ENCODE data around the gene TNNC1.

TNNC1 gene

DNA sequence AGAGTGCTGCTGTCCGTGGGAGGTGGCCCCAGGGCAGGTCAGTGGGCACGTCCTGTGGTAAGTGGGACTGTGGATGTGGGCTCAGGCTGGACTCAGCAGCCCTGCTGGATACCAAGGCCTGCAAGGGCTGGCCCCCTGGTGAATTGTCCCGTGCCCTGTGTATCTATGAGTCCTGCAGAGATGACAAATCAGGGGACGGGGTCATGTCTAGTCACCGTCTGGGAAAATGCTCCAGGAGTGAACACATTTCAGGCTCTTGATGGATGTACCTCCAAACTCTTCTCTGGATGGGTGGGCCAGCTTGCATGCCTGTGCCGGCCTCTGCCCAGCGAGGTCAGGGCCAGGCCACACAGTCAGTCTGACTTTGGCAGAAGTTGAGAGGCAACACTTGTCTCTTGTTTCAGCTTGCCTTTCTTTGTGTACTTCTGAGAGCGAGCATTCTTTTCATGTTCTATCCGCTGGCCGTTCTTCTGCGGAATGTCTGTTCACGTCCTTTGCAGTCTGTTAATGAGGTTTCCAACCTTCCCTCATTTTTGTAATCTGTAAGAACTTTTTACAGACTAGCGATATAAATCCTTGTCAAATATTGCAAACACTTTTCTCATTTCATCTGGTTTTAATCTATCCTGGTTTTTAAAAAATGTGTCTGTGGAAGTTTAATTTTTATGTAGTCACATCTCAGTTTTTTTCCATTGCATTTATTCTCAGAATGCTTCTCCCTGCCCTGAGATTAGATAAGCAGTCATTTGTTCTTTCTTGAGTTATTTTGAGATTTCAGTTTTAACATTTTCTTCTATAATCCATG lies 29.9 kb upstream of the TNNC1 start:
- DNase-seq: no peak

DNA sequence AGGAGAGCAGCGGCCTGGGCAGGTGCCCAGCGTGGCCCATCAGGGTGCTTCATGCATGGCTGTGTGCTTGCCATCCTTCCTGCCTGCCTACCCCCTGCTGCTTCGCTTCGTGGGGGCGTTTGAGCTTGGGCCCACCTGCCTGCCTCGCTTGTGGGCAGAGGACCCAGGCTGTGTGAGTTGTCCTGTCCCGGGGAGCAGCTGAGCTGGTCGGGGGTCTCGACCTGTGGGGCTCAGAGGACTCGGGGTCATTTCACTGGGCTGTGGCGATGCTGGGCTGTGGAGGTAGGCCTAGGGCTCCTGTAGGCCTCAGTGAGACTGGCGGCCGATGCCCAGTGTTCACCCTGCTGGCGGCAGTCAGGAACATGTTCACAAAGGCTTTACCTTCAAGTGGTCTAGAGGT lies 29.2 kb upstream of the TNNC1 start:
- no peak for DNase-seq

DNA sequence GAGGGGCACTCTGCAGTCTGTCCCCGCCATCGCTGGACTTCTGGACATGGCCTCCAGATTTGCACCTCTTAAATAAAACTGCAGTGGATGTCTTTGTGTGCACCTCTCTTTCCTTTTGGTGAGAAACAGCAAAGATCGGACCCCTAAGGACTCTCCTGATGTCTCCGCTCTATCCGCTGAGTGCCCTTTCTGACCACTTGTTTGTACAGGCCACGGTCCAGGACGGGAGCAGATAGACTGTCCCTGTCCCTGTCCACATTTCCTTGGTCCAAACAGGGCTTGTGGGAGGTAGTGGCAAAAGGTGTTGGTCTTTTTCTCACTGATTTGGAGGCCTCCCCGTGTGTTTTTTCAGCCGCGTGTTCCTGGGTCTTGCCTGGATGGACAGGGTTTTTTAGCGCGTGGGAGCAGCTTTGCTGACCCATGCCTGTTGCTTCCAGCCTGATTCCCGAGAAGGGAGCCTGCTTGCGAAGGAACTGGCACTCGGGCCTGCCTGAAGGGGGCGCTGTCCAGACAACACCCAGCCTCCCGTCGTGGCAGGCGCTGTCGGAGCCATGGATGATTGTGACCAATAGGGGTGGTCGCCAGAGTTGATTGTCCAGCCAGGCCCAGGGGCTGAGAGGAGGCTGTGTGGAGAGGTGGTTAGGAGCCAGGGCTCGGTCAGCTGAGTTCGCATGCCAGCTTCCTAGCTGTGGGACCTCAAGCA lies 28.1 kb upstream of the TNNC1 start:
- no peak for DNase-seq

DNA sequence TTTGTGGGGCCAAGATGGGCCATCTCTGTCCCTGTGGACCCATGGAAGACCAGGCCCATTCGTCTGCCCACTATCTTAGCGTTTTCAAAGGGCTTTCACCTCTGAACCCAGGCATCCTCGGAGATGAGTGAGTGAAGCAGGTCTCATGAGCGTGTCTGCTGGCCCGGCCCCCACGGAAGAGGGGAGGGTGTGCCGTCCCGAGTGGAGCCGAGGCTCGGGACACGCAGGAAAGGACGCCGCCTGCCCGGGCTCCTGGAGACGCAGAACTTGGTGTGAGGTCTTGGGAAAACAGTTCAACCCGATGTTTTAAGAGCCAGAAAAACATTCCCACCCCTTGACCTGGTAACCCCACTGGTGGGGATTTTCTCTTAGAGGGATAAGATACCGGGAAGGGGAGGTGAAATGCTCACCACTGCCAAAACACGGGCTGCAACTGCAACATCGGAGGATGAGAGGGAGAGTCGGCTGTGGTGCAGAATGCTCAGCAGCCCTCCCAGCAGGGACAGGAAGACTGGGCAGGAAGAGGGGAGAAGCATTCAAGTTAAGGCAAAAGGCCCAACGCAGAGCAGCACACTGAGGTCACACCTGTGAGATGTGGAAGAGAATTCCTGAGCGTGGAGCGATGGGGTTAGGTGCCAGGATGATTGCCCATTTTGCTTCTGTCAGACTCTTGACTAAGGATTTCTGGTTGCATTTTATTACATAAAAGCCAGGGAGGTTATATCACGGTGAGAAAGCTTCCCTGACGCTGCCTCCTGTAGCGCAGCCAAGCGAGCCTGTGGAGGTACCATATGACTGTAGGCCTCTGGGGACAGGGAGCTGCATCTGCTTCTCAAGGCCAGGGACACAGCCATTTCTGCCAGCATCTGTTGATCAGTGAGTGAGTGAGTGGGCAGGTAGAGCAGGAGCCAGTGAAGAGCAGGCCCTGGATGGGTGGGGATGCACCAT lies 27.2 kb upstream of the TNNC1 start:
- no peak for DNase-seq

DNA sequence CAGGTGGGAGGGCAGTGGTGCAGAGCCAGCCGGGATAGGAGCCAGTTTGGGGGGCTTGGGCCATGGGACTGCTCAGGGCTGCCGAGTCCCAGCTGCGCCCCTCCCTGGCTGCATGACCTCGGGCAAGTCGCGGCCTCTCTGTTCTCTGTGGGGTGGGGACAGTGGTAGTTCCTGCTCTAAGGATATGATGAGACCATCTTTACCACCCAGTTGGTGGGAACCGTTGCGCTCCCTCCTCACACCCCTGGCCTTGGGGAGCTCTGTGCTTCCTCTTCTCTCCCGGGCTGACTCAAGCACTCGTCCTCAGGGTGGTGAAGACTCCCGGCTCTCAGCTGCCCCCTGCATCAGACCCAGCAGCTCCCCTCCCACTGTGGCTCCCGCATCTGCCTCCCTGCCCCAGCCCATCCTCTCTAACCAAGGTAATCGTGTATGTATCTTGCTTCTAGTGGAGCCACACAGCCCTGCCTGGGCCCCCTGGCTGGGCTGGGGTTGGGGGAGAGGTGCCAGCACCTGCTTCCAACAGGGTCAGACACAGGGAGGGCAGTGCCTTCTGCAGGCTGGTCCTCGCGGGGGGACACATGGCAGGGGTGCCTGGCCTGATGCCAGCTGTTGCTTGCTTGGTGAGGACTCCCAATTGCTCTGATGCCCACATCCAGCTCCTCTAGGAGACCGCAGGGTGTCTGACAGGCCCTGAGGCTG lies 26.2 kb upstream of the TNNC1 start:
- DNase-seq: no peak

DNA sequence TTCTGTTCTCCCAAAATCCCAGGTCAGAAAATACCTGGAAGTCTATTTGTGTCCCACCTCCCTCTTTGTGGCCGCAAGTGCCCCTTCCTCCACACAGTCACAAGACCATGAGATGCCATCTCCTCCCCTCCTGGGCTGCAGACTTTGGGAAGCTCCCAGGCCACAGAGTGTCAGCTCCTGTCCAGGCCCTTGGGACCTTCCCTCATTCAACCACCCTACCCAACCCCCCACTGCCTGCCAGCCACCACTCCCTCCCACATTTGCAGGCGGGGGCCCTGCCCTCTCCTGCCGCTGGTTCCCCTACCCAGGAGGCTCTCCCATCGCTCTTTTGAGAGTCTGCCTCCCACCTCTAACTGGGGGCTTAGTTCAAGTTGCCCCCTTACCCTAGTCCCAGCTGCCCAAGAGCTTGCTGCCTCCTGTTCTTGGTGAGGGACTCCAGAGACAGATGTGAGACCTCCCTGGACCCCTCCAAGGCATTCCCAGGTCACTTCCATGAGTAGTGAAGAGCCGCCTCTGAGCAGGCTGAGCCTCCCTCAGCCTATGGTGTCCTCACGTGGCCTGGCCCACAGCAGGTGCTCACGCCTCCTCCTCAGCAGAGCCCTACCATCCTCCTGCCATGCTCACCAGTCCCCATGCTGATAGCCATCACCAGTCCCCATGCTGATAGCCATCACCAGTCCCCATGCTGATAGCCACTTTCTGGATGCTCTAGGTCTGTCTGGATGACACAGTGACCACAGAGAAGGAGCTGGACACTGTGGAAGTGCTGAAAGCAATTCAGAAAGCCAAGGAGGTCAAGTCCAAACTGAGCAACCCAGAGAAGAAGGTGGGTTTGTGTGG lies 25.4 kb upstream of the TNNC1 start:
- DNase-seq: no peak

DNA sequence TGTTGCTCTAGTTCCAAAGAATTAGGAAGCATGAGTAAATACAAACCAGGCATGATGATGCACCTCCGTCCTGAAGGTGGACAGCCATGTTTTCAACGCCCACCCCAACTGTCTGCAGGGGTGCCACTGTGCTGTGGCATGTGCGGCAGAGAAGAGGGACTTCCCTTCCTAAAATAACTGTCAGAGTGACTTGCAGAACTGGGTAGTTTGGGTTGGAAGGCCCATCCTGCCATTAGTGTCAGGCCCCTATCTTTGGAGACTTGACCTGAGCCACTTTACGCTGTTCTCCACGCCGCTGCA lies 23.9 kb upstream of the TNNC1 start:
- DNase-seq: no peak

DNA sequence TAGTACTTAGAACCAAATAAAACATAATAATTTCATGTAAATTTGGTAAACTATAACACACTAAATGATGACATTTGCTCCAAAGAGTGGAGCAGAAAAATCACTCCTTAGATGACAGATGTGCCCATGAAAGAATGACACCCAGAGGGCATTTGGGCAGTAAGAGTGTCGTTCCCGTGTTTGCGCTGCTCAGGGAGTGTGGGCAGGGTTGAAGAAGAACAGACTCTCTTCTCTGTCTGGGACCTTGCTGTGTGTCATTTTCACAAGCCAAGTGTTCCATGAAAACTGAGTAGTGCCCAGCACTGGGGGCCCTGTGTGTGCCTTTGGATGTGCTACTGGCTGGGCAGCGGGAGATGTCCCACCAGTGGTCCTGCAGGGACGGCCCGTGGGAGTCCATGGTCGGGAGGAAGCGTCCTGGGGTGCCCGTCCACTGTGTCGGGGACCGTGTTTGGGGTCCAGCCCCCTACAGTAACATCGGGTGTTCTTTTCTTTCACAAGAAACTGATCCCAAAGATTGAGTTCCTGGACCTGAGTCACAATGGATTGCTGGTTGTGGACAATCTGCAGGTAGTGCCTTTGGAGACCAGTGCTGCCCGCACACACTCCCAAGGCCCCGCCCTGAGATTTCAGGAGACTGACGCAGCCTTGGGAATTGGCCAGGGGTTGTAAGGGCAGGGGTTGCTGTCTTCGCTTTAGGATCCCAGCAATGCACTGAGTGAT lies 23.4 kb upstream of the TNNC1 start:
- DNase-seq: no peak

DNA sequence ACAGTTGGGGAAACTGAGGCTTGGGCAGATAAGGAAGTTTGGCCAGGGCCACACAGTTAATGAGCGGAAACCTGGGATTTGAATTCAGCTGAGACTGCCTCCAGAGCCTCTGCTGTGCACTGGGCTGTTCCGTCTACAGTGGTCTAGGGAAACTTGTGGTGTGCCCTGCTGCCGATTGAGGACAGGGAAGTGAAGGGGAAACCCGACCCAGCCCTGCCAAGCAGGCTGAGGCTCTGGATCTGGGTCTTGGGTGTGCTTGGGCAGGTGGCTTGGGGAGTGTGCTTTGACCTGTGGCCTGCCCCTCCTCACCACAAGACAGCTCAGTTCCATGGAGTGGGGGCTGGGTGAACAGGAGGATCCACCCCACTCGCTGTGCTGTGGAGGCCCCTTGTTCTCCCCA lies 19.2 kb upstream of the TNNC1 start:
- DNase-seq: no peak

DNA sequence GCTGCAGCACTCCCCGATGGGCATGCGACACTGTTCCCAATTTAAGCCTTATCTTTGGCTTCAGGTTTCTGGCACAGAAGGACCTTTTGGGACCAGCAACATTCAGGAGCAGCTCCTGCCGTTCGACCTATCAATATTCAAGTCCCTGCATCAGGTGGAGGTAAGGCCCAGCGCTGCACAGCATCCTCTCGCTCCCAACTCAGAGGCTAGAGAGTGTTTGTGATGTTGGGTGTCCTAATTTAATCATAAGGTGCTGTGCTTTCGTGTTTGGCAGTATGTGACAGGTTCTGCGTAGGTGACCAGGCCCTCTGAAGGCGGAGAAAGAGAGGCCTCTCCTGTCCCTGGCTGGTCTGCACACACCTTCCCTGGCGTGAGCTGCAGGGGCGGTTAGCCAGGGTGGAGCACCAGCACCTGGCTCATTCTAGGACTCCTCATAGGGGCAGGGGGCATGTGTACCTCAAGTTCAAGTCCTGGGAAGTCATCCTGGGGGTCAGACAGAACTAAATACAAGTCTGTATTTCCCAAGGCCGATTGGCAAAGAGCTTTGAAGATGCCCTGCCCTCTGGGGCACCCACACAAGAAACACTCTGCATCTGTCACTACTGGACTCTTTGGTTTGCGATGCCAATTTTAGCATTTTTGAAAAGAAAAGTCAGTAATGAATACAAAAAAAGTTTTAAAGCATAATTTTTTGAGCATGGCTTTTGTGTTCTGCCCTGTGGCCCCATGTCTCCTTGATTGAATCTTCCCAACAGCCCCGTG lies 18.6 kb upstream of the TNNC1 start:
- DNase-seq: no peak

DNA sequence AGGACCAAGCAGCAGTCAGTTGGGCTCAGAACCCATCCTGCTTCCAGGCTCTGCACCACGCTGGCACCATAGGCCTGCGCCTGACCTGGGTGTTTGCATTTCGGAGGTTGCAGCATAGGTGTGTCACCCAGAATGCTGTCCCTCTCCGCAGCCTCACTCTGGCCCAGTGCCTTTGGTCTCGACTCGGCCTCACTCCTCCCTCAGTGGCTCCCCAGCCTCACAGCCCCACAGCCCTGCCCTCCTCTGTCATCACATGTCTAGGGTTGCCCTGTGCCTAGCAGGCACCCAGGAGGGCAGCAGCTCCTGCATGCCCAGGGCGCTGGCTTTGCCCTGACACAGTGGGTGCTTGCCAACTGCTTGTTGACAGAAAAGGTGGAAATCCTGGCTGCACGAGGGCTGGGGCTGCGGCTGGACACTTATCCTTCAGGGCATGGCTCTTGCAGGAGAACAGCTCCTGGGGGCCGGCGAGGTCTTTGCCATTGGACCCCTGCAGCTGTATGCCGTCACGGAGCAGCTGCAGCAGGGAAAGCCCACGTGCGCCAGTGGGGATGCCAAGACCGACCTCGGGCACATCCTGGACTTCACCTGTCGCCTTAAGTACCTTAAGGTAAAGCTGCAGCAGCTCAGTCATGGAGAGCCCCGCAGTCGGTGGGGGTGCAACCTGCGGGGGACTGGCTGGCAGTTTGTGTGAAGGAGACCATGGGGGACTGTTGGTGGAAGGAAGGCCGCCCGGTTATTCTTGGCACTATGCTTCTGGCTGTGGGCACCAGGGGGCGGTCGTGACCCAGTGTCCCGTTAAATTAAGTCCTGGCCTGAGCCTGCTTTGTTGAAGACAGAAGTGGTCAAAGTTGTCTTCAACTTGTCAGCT lies 17.8 kb upstream of the TNNC1 start:
- peak; percentile 77 for DNase-seq

DNA sequence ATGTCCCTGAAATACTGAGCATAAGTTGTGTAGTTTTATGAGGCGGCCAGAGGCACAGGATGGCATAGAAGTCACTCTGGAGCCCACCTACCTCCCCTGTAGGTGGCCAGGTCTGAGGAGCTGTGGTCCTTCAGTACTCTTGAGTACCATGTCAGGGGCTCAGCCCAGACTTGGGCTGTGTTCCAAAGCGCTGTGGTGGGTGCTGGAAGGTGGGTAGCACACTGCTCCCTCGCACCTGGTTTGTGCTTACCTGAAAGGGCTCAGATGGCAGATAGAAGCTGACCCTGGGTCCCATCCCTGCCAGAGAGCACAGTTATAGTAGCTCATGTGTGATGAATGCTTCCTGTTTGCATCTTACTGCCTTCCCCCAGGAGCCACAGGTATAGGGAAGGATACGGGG lies 17.1 kb upstream of the TNNC1 start:
- DNase-seq: no peak

DNA sequence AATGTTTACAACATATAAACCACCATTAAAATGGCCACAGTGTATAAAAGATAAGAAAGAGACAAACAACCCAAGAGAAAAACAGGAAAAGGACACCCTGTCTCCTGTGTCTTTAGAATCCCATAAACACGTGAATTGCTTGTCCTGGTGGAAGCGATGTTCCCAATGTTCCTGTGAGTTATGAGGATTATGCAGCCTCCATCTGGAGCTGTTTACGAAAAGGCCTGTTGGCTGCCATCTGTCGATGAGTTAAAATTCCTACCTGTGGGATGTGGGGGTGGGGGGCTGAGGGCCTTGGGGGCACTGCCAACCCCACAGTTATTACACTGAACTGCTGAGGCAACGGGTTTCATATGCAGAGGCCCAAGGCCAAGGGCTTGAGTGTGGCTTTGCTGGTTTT lies 15.2 kb upstream of the TNNC1 start:
- DNase-seq: no peak

DNA sequence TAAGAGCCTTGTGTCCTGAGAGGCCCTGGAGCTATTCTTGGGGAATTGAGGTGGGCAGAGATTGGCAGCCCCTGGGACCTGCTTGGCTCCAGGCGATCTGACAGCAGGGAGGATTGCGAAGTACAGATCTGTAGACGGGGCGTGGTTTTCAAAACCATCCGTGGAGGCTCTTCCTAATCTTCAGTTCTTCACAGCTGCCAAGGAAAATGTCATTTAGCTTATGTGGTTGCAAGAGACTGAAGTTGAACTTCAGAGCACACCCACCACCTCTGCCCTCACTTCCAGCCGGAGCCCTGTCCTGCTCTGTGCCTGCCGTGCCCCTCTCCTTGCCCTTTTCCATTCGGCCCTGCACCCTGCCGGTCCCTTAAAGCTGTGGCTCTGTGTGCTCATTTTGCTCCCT lies 14.5 kb upstream of the TNNC1 start:
- peak; percentile 86 for DNase-seq

DNA sequence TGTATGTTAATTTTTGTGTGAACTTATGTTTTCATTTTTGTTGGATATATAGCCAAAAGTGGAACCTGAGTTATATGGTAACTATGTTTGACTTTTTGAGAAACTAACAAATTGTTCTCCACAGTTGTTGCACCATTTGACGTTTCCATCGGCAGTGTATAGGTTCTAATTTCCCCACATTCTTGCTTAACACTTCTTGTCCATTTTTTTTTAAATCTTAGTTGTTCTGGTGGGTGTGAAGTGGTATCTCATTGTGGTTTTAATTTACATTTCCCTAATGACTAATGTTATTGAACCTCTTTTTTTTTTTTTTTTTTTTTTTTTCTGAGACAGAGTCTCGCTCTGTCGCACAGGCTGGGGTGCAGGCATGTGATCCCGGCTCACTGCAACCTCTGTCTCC lies 9.6 kb upstream of the TNNC1 start:
- peak; percentile 28 for DNase-seq

DNA sequence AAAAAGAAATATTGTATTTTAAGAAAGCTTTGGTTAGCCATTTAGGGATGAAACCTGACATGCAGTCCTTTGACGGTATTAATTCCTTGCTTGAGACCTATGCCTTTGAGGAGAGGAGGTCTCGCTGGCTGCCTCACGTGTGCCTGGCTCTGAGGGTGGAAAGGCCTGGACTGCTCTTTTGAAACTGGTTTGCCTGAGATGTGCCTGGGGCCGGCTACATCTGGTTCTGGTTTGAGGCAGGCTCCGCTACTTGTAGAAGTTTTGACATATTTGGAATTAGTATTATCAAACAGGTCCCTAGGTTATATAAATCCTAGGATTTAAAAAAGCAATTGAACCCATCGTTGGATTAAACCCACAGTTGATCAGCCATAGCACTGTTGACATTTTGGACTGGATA lies 8.0 kb upstream of the TNNC1 start:
- DNase-seq: no peak

DNA sequence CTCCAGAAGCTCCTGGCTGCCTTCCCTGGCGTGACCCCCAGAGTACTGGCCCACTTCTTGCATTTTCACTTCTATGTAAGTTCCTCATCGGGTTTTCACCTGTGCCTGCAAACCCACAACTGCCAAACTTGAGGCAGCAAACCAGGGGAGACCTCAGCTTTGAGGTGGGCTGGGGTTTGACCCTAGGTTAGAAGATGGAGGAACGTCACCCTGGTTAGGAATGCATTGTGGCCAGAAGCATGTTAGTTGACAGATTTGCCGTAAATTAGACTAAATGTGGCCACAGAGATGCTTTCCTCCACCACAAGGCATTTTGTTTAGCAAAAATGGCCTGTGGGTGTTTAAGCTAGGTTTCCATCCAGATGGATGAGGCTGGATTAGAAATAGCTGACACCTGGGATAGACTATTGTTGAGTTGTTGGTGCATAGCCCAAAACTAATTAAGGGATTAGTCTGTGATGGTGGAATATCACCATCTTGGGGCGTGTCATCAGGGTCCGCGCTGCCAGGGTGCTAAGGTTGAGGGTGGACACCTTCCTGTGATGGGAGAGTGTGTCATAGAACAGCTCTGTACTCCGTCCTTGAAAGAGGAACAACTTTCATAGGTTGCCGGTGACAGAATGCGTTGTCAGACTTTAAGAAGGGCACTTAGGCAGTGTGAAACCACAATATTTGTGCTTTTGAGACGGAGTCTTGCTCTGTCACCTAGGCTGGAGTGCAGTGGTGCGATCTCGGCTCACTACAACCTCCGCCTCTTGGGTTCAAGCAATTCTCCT lies 5.1 kb upstream of the TNNC1 start:
- DNase-seq: peak; percentile 35

DNA sequence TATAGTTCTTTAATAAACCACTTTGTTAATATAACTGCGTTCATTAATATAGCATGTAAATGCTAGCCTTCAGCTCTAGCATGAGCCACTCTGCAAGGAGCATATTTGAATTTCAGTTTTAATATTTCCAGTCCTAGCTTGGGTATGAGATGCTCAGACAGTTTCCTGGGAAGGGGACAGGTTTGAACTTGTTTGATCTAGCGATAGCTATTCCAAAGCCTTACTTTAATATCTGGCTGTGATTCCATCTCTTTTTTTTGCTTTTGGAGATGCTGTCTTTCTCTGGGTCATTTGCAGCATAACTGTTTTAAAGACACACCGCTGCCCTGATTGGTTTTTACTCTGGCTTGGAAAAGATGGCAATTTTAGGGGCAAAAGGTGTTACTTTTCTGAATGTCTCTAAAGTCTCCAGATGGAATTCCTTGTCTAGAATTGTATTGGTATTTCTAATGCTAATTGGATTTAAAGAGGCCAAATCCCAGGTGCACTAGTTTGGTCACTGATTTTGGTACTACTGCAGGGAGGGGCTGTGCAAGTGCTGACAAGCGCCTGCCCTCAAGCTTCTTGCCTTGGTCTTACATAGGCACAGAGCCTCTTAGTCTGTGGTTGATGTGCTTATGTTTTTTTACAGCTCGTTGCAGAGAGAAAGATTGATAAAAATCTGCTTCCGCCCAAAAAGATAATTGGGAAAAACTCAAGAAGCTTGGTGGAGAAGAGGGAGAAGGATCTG lies 4.4 kb upstream of the TNNC1 start:
- no peak for DNase-seq

Measured in MV-4-11 (cell line).